GM19468 (cell line): ENCODE measurements around the gene VWA2.

Experiments used
- ATAC-seq: cut with Tn5 transposase; IDR thresholded peaks from one replicate; pipeline ENCODE4 v1.9.1; 2021; ENCODE audit warnings: mild to moderate bottlenecking, moderate library complexity, moderate number of reproducible peaks; ENCODE audit not compliant: unreplicated experiment; ENCODE audit errors: extremely low read depth

Gene VWA2

DNA sequence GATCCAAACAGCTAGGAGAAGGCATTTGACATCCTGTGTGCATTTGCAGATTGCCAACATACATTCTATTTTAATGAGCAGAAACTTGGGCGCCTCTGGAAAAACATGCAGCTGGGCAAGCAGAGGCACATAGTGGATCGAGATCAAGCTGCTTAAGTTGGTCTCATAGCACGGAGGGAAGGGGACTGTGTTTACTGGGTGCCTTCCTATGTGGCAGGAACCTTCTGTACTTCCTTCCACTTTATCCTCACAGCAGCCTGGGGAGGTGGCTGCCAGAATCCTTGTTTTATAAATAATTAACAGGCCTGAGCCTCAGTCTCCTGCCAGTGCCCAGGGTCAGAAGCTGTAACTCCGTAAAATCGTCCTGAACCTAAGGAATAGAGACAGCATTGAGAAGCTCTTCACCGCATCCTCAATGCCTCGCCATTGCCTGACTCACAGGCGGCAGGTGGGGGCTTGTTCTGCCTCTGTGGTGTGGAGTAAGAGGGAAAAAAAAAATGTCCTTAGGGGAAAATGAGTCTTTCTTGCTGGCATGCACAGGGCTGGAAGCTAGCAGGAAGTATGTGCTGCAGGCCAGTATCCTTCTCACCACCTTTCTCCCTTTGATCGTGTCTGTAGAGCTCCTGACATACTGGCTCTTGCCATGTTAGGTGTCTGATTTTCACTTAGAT is 6.2 kb downstream of the VWA2 start:
- no peak for ATAC-seq

DNA sequence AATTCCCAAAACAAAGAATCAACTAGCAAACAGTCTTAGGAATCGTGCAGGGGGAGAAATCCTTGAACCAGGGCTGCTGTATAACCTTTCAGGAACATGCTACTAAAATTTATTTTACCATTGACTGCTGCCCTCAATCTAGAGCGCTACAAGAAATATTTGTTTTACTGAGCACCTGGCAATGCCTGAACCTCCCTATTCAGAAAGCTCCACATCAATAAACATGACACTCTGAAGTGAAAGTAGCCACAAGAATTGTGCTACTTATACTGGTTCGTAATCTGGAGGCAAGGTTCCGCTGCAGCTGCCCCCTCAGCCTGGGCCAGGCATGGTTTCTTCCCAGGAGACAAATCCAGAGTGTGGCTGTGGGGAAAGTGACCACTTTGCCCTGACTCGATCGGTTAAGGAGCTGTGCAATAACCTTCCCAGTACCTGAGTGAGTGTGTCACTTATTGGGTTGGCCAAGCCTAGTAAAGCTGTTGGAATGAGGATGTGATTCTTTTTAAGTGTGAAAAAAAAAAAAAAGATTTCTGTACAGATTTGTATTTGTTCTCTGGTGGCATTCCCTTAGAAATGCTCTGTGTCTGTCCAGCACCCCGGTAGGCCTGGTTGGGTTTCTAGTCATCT is 7.7 kb downstream of the VWA2 start:
- no peak for ATAC-seq

- no peak for ATAC-seq
Measured at GRCh38 chr10:114250236-114250635, 11.2 kb downstream of the VWA2 start.

DNA sequence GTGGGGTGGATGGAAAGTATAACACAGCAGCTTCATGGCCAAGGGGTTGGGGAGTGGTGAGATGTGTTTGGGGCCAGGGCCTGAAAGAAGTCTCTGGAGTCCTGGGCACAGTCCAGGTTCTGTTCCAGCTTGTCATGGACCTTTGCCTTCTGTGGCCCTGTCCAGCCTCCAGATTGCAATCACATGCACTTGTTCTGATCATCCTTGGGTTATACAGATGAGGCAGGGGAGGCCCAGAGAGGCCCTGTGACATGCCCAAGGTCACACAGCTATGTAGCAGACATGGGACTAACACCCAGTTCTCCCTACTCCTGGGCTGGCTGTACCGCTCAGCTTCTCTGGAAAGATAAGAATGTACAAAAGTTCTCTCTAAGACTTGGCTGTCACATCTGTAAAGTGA is 11.7 kb downstream of the VWA2 start:
- ATAC-seq, result no peak

DNA sequence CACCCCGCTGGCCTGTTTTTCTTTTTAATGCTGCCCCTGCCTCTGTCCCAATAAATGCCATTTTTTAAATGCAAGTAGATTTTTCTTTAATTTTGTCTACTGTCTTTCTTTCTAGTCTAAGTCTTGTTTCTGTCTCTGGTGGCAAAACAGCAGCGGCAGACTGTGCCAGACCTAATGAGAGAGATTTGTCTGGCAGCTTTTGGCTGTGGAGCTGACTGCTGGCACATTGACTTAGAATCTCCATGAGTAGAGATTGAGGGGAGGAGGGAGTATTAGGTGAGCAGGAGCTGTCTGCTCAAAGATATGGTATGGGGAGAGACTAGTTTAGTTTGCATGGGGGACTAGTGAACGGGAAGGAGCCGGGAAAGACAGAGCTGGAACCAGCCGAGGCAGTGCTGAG is 13.0 kb downstream of the VWA2 start:
- ATAC-seq, result no peak

- ATAC-seq, result no peak
Measured at GRCh38 chr10:114252883-114253282, 13.8 kb downstream of the VWA2 start.

DNA sequence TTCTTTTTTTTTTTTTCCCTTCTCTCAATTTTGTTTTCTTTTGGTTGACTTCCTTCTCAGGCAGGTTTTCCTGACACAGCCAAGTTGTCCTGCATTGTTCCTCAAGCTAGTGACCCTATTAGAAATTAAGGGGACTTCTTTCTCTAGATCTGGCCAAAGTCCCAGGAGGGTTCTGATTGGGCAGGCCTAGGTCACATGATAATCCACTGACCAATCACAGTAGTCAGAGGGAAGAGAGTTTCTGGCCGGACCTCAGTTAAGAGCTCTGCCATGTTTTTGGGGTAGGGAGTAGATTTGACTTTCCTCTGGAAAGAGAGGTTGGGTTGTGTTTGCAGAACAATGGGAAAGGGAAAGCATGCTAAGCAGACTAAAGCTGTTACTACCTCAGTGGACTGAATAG is 16.2 kb downstream of the VWA2 start:
- no peak for ATAC-seq

DNA sequence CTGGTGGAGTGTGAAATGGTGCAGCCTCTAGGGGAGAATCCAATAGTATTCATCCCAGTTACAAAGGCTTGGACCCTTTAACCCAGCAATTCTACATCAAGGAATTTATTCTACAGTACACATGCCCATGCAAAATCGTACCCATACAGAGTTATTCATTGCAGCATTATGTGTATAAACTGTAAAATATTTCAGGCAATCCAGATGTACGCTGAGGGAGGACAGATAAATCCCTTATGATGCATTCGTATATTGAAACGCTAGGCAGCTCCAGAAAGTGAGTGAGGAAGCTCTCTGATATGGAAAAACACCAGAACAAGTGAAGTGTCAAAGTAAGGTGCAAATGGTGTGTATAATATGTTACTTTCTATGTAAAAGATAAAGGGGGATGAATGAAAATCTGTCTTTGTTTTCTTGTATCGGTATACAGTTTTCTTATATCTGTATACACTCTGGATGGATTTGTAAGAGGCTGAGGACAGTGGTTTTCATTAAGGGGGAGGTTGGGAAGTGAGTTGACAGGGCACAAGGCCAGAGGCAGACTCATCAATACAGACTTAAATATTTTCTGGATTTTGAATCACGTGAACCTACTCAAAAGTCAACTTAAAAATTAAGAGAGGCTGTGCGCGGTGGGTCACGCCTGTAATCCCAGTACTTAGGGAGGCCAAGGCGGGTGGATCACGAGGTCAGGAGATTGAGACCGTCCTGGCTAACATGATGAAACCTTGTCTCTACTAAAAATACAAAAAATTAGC is 17.1 kb downstream of the VWA2 start:
- no peak for ATAC-seq

GRCh38 chr10:114256822-114257221 is 17.8 kb downstream of the VWA2 start:
- no peak for ATAC-seq

DNA sequence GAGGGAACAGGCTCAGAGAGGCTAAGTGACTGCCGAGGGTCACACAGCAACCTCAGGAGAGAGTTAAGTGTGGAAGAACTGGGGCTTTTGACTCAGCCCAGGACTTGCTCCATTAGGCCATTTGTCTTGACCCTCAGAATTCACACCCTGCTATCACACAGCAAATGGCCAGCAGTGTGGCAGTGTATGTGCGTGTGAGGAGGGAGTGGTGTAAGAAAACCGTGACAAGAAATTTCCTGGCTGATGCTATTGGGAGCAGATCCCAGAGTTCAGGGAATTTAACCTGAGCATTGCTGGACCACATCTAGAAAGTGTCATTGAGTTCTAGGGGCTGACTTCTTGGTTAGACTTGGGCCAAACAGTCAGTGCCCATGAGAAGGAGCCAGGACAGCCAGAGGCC is 18.4 kb downstream of the VWA2 start:
- ATAC-seq, result no peak

GRCh38 chr10:114258274-114258840 is 19.3 kb downstream of the VWA2 start:
- ATAC-seq, result no peak

- ATAC-seq, result no peak
Measured at GRCh38 chr10:114259824-114260223, 20.8 kb downstream of the VWA2 start.

DNA sequence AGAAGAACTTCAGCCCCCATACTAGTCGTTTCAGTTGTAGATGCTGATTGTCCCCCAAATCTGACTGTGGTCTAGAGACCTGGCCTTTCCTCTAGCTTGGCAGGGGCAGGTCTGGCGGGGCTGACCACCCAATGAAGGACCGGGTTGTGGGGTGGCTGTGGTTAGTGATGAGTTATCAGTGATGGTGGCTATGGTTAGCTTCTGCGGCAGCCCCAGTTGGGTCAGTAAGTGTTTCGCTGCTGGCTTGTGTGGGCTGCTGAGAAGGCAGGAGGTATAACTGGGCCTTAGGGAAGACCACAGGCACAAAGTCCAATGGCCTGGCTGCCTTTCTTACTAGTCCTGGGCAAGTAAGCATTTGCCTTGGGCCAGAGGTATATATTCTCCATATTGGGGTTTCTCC is 21.3 kb downstream of the VWA2 start:
- no peak for ATAC-seq

DNA sequence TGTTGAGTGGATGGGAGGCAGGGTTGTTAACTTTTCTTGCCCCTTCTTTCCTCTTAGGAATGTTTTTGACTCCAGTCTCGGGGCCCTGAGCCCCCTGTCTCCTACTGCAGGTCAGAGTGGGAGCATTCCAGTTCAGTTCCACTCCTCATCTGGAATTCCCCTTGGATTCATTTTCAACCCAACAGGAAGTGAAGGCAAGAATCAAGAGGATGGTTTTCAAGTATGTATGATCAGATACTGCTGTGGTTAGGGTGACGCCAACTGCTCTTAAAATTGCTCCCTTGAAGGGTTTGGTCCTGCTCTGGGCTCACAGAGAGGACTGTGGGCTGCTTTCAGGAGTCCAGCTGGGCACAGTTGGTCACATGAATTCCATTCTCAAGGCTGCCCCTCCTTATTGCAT is 22.0 kb downstream of the VWA2 start:
- ATAC-seq, result no peak

GRCh38 chr10:114262496-114262895 is 23.4 kb downstream of the VWA2 start:
- ATAC-seq, result no peak

- no peak for ATAC-seq
Measured at GRCh38 chr10:114265392-114266053, 26.5 kb downstream of the VWA2 start.

- ATAC-seq, result no peak
Measured at GRCh38 chr10:114266521-114266920, 27.5 kb downstream of the VWA2 start.

DNA sequence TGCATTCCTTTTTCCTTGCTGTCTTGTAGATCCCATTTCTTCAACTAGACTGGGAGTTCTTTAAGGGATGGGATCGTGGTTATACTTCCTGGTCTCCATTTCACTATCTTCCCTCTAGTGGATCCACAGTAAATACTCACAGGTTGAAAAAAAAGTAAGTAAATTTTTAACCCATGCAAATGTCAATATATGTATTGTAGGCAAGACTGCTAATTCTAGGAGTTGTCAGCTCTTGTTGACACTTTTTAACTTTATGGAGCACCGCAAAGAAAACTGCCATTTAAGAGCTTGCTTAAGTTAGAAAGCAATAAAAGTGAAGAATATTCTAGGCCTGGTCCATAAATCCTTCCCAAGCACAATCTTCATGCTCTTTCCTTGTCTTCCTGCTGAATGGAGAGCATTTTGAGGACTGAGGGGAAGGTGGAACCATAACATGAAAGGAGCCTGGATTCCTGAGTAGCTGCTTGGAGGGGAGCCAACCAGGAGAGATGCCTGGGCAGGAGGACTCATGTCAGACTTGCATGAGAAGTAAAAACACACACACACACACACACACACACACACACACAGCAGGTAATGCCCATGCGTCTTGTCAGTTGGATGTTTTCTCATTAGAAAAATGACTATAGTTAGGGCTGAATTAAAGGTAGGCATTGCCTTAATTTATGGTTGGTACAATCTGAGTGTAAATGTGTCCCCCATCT is 32.2 kb downstream of the VWA2 start:
- ATAC-seq, result no peak

DNA sequence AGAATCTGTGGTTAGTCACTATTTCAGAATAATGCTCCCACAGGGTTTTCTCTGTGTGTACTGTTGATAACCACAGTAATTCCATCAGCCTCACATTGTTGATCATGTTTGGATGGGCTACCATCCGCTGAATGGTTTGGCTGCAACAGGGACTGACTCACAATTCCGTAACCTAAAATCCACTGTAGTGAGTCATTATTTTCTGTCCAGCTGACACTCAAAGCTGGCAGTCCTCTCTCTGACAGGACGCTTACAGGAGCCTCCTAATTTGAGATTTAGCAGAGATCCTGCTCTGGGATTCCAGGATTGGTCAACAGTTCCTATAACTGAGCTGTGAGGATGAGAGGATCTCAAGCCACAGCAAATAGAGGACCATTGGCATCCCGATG is 32.7 kb downstream of the VWA2 start:
- no peak for ATAC-seq

- no peak for ATAC-seq
Measured at GRCh38 chr10:114272696-114273095, 33.6 kb downstream of the VWA2 start.
